Measurements from ENCODE around the gene ITPRID1.

The ITPRID1 gene

DNA sequence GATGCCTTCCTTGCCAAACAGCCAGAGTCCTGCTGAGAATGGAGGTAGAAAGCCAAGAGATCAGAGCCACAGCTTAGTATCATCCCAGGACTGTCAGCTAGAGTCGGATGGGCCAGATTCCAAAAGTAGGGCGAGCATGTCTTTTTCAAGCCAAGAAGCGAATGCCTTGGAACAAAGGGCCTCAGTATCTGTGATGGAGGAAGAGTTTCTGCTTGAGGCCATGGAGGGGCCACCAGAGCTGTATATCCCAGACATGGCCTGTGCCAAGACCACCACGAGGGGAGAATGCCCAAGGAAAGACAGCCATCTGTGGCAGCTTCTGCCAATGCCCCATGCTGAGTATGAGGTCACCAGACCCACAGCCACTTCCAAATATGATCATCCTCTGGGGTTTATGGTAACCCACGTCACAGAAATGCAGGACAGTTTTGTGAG, 128.8 kb downstream of the ITPRID1 start:
- no peak for DNase-seq

DNA sequence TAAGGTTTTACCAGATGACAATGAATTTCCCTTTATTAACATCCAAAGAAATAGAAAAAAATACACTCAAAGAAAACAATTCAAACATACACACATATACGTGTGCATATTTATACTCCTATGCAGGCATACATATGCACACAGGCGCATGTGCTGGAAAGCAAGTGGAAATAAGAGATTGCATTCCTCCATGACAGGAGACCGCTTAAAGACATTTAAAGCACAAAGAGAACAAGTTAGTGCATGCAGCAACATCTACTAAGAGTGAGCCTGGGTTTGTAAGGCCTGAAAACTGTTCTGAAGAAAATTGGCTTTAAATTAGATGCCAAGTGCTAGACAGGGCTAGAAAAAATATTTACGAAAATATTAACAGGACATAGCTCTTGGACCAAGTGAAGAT, 133.1 kb downstream of the ITPRID1 start:
- DNase-seq = no peak

DNA sequence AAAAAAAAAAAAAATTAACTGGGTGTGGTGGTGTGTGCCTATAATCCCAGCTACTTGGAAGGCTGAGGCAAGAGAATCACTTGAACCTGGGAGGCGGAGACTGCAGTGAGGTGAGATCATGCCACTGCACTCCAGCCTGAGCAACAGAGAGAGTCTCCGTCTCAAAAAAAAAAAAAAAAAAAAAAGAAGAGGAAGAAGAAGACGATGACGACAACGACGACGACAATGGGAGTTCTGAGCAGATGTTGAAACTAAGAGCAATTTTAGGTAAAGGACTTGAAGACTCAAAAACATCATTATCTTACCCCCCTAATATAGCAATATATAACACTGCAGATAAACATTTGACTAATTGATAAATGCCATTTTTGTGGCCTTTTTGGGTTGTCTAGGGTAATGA, 133.6 kb downstream of the ITPRID1 start:
- DNase-seq = no peak

DNA sequence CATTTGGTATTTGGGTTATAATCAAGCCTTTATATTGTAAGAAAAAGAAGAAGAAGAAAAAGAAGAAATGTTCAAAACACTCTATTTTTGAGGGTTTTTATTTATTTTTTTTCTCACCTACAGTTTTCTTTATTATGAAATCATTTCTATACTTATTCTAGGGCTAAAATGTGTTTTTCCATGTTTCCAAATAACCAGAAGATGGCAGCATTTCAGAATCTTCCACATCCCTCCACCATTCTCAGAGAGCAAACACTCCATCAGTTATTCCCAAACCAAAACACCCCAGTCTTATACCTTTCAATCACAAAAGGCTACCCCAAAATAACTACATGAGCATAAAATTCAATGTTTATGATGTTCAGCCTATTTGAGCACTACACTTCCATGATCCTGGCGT, 134.4 kb downstream of the ITPRID1 start:
- DNase-seq = peak; percentile 40

DNA sequence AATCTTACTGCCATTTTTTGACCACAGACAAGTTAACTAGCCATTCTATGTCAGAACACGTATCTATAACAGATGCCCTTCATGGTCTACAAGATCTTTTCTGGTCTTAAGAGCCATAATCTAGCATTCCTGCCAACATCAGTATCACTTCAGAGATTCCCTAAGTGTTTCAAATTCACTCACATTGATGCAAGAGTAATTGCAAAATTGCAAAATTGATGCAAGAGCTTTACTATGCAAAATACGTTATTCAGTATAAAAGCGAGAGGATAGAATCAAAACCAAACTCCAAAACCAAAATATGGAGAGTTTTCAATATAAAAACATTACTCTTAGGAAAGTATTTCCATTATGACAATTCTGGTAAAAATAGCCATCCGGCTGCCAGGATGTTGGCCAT, 135.0 kb downstream of the ITPRID1 start:
- DNase-seq = no peak

DNA sequence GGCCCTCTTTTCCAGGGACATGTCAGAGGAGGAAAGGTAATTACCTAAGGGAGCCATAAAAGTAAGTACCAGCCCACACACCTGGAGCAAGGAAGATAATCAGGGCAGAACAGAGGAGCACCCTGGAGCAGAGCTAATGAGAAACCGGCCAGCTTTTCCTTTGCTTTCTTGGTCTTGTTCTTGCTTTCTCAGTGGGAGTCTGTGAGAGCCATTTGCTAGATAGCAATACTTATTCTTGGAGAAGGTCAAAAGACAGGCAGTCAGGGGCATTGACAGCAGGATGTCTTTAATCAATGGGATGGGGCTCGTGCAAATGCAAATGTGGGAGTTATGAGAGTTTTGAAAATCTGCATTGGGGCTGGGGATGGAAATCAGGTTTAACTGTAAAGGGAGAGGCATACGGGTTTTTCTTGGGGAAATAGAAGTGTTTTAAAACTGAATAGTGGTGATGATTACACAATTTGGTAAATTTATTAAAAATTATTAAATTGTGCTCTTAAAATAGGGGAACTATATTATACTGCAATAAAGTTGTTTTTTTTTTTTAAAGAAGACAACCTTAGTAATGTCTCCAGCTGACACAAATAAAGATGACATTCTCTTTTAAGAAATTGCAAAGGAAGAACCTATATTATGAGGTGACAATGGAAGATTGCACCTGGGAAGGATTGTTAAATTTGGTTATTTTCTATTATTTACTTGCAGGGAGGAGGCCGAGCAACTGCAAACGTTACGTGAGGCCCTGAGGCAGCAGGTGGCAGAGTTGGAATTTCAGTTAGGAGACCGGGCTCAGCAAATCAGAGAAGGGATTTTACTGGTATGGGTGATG, 137.6 kb downstream of the ITPRID1 start:
- DNase-seq = no peak

DNA sequence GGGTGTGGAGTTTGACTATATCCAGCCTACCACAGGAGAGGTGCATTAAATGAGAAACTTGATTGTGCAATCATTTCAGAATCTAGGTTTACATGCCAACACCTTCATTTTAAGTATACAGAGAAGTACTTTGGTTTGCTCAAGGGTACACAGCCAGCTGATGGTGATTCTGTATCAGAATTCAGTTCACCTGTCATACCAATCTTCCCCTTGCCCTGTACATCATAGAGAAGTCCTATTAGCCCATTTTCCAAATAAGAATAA, 138.1 kb downstream of the ITPRID1 start:
- DNase-seq = no peak

DNA sequence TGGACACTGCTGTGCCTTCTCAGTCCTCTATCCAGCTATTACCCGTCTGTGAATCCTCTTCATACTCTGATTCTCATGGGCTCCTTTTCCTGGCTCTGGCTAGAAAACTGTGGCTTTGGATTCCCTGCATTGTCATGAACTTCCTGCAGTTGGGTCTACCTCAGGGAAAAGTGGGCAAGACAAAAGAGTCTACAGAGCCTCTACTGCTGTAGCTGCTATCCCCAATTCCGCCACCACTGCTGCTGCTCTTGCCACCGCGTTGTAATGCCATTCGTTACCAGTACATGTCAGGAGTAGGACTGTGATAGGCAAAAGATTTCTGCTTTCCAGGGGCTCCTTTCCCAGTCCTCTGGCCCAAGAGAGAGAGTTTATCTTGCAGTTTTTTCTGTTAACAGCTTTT, 149.2 kb downstream of the ITPRID1 start:
- peak; percentile 14 for DNase-seq

DNA sequence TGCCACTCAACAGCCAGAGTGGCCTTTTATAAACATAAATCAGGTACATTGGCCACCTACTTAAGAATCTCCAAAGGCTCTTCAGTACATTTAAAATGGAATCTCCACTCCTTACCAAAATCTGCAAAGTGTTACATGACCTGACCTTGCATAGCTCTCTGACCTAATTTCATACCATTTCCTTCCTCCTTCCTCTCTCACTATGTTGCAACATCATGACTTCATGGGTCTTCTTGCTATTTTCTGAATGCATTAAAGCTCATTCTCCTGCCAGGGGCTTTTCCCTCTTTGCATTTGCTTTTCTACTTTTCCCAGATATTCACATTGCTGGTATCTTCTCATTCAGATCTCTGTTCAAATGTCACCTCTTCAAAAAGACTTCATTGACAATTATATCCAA, 151.0 kb downstream of the ITPRID1 start:
- no peak for DNase-seq

DNA sequence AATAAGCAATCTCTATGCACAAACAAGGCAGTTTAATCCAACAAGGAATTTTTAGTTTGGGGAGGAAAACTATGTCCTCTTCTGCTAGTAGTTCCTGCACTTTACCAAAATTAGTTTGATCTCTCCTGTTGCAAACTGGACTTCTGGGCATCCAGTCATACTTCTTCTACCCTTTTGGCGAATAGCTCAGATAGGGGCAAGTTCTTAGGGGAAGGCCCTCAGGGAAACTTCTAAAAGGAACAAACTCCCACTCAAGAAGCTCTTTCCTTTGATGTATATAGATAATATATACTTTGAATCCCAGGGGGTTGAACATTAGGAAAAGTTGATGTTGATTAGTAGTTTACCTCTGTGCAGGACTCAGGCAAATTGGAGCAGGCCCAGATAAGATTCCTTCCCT, 151.7 kb downstream of the ITPRID1 start:
- no peak for DNase-seq

DNA sequence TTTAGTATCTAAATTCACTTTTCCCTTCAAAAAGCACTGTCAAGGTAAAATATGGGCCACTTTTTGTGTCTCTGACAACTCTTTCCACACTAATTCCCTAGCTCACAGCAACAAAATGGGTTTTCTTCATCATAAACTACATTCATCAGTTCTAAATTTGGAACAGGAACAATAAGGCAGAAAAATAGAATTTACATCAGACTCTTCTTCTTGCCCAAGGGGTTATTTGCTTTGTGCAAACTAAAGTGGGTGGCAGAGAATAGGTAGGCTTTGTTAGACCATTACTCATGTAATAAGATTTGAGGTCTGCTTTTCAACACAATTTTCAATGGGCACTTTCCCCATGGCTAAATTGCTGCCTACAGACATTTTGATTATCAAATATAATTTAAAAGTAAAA, 155.6 kb downstream of the ITPRID1 start:
- DNase-seq = no peak

DNA sequence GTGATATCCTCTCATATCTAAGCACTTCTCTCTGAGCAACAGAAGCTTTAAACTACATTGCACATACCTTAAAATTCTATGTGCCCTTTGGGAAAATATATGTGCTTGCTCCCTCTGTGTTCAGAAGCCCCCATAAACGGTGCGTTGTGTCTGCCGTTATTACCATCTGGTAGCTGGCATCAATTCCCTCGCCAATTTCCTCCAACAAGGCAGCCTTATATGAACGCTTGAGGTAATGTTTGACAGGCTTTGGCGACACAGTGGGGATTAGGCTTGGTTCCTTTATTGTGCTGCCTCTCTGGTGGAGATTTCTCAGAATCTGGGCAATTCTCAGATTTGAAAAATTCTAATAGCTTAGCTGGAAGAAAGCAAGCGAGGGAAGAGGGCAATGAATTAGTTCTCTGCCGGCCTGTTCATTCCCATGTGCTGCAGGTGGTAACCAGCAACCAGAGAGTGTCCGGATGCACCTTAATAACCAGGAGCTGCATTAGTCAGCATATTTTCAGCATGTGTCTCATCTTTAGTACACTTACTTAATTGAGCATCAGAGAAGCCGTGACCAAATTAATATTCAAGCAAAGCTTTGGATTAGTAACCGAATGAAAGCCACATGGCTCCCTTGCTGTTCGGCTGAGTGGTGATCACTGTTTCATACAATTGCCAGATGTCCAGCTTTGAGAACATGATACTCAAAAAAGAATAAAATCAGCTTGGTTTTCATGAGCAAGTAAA, 165.8 kb downstream of the ITPRID1 start:
- DNase-seq = no peak

DNA sequence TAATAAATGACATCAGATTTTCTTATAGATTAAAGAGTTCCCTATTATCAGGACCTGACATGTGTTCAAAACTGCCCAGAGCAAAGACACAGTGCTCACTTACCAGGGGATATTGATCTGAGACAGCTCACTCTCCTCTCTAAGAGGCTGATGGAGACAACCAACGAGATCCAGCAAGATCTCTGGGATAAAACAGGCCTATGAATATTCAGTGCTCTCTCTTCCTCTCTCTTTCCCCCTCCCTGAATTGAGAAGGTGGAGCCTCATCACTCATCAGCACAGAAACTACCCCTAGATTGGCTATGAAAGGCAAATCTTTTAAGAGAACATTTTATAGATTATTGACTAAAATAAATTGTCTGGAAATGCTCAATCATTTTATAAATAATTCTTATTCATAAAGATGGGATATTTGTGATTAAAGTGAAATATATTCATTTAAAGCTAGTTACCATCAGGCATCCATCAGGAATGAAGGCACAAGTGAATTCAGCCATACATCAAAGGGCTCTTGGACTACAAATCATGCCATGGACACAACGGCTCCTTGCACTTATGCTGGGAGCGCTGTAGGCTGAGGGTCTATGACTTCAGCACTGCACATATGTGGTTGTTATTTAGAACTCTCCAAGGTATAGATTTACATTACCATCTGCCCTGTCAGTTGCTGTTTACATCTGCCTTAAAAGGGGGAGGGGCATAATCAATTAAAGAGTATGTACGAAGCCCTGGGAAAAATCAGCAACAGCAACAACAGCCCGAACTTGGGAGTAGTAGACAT, 169.7 kb downstream of the ITPRID1 start:
- DNase-seq = peak; percentile 96

DNA sequence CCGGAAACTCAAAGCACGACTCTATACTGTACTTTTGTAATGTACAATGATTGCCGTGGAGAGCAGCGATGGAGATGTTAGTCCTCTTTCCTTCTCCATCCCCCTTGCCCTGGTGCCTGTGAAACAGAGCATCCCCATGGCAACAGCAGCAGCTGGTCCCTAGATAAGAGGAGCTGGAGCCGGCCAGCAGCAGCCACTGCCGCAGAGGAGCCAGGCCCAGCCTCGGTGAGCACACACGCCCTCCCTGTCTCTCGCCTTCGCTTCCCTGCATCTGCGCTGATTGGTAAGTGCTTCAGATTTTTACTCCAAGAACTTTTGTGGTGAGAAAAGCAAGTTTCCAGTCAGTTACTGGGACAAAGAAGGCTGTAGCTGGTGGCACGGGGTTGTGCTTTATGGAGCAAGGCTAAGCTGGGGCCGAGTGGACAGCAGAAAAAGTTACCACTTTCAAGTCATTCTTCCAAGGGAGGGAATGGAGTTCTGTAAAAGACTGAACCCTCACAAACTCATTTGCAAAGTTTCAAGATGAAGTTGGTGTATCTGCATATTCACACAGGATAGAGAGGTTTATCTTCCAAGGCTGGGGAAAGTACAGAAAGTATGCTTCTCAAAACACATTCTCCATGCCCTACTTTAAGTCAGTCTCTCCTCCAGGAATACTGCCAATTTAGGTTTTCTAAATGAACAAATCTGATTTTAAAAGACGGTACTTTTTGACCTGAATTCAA, 173.3 kb downstream of the ITPRID1 start, which contains the start of gene PPP1R17:
PPP1R17 (plus strand) TSS at position 192 of the 725 bp plus-strand sequence. CDS start 5,227 bp downstream, outside the sequence.
- peak; percentile 78 for DNase-seq

DNA sequence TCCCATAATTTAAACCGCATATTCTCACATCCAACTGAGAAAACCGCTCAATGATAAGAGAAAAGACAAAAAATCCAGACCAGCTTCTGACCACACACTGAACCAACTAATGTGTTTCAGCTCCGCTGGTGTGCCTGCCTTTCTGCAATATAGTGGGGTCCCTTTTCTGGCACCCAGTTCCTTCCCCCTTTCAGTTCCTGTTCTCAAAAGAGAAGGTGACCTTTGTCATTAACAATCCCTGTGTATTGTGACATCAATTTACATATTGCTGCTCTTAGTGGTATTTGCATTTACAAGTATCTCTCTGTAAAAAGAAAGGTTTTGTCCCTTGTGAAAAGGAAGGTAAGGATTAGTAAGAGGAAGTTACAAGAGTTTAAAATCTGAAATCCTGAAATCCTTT, 174.5 kb downstream of the ITPRID1 start:
- no peak for DNase-seq

DNA sequence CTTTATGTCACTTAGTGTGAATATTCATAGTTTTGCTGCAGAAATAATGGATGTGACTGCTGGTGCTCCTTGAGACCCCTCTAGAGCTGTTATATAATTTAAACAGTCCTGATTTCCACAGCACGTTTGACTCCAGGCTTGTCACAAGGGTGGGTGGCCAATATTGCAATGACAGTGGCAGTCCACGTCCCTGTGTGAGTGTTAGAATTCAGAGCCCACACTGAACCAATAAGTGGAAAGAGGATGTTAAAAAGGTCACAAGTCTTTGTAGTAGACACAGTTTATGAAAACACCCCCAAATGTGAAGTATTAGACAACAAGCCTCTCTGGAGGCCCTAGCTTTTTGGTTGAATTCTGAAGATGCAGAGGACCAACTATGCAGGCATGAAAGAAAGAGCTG, 175.1 kb downstream of the ITPRID1 start:
- DNase-seq = no peak

DNA sequence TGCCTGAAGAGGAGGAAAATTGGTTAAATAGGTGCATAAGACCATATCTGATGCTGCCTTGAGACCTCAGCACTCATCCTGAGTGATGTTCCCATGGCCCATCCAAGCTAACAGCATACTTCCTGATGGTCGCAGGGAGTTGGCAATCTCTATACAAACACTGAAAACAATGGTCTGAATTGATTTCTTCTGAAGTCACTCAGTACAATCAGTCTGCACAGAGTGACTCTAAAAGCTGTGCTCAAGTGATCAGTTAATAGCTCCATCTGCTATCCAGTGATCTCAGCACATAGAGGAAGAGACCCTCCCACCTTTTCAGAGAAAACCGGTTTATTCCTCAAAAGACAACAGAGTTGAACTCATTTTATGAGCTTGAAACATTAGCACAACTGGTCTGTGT, 177.0 kb downstream of the ITPRID1 start:
- DNase-seq = peak; percentile 72

DNA sequence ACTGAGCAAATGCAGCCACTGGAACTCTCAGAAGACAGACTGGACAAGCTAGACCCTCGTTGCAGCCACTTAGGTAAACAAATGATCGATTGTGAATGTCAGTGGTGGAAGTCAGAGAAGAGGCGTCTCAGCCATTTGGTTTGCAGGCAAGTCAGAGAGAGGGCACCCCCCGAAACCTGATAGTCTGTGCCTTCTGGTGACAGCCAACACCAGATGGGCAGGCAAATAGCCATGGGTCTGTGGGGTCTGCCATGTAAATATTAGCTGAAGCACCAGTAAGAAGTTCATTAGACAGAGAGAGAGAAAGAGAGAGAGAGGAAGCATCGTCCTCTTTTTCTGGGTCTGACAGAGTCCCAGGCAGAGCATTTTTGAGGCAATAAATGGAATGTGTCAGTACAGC, 178.6 kb downstream of the ITPRID1 start:
- peak; percentile 74 for DNase-seq

DNA sequence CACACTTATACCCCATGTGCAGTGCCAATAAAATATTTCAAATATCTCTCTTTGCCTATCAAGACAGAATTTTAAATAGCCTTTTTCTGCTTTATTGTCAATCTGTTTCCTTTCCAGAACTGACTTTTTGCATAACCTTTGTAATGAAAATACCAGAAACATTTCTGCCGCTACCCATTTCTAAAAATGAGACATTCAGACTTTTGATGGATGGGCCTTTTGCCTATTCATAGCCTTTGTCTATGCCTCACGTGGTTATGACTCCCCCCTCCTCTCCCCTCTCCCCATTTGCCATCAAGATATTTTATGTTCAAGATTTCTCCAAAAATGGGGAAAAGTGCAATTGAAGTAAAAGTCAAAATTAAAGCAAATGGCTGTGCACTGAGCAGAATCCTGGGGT, 179.0 kb downstream of the ITPRID1 start:
- no peak for DNase-seq

DNA sequence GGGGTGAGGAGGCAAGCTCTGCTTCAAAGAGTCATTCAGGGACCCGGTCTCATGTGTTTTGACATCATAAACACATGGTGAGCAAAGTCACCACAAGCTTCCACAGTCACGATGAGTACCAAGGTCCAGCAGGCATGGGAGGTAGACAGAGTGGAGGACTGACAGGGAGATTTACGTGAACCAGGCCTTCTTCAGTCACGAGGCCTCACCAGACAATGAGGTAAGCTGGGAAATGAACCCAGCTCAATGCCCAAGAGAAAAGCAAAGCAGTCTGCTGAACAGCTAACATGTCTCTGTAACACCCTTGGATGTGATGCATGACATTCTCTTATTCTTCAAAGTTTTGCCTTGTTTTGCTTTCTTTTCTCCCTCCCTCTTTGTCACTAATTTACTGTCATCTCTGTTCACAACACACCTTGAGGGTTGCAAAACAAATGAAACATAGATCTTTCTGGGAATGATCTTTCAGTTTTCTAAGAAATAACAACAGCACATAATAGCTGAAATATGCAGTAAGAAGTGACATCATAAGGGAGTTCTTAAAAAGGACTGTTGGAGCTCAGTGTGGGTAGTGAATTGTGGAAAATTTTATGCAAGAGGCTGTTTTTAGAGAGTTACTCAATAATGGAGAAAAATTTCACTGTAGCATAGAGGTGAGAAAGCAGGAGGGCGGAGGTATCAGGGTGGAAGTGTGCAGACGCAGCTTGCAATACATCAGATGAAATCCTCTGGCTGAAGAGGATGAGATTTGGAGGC, 182.1 kb downstream of the ITPRID1 start:
- DNase-seq = no peak

DNA sequence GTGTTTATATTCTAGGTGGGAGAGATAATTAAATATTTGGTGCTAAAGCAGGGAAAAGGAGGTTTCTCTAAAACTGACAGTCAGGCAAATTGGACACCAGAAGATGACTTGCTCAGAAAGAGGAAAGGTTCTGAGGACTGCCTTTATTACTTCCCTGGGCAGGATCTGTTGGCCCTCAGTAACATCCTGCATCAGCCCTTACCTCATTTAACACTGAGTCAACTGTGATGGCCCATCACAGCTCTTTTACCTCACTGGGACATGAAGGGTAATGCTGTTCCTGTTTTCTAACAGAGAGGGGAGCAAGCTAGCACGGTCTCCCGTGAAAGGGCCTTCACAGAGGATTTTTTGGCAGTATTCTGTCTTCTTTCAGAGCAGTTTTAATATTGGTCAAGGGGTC, 185.2 kb downstream of the ITPRID1 start:
- DNase-seq = no peak

DNA sequence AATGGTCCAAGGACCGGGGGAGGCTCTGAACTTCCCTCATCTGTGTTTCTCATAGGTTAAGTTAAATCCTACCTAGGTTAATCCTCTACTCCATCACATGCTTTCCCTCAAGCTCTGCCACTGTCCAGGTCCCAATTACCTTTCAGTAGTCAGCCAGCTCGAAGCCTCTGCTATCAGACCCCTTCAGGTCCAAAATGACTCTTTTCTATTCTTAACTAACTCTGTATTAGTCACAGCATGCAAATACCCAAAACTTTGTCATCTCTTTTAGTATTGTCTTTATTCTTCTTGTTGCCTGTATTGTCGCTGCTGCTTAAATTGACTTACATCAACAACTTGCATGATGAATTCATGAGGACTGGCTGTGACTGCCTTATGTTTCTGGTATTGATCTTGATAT, 188.5 kb downstream of the ITPRID1 start:
- DNase-seq = no peak
